ENCODE results near the gene NOL9. TPM values are rescaled to one million over a fixed set of nuclear protein-coding genes. Genes with fewer than 3 reads are reported as not detected.

NOL9 gene
- total and polyA plus RNA-seq, 4 donors = 3.4 to 29.4 (median 16.7) TPM

DNA sequence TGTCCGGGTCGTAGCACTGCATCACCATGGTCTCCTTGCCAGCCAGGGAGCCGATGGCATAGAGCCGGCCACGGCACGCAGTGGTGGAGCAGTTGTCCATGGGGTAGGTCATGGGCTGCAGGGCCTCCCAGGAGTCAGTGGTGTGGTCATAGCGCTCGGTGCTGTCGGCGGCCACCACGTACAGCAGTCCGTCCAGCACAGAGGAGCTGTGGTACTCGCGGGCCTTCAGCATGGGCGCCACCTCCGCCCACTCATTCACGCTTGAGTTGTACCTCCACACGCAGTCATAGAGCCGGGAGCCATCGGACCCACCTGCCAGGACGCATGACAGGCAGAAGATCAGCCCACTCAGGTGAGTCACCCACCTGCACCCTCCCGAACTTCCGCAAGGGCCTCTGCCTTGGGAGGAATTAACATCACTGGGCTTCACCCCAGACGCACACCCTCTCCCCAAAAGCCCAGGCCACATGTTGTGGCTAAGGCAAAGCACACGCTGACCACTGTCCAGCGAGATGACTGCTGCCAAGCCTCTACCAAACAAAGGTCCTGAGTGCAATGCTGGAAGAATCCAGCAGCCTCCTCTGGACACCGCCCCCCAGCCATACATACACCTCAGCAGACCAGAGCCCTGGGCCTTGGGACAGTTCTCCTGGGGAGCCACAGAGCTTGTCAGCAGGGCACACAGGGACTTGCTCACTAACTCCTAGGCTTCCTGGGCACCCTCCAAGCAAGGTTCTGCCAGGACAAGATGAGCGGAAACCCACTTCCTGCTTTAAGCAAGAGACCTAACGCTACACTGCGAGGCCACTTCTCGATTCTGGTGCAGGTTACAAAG is 45.0 kb upstream of the NOL9 start:
- Histone ChIP-seq H3K4me1 (ENCODE audit: control insufficient read depth in 5 of 5, insufficient read depth in 5 of 5, low read length in 5 of 5) (peaks cover 0 to 20% (median 13%) of the 10 kb centered on the region in 5 donors), H3K27me3 (ENCODE audit: control insufficient read depth in 3 of 3, insufficient read depth in 3 of 3, low read length in 2 of 3) (no peaks in the 10 kb centered on the region), H3K4me3 (no peak overlapping the region), H3K36me3 (ENCODE audit: control insufficient read depth in 4 of 4, insufficient read depth in 4 of 4, low read length in 4 of 4) (peaks cover 0 to 36% (median 18%) of the 10 kb centered on the region in 4 donors), H3K9ac (ENCODE audit: insufficient read depth in 1 of 2, low read length in 2 of 2) (no peak overlapping the region), H3K9me3 (ENCODE audit: control insufficient read depth in 4 of 4, insufficient read depth in 3 of 4, low read length in 3 of 4) (no peaks in the 10 kb centered on the region), H3K27ac (ENCODE audit: low read depth in 1 of 2, low read length in 1 of 2) (peak overlapping the region in 1 of 2 donors; percentile 73)
- ATAC-seq (ENCODE audit: insufficient read depth, low FRiP score) (no peak), DNase-seq (no peak)
- TF ChIP-seq, protein P1, sequence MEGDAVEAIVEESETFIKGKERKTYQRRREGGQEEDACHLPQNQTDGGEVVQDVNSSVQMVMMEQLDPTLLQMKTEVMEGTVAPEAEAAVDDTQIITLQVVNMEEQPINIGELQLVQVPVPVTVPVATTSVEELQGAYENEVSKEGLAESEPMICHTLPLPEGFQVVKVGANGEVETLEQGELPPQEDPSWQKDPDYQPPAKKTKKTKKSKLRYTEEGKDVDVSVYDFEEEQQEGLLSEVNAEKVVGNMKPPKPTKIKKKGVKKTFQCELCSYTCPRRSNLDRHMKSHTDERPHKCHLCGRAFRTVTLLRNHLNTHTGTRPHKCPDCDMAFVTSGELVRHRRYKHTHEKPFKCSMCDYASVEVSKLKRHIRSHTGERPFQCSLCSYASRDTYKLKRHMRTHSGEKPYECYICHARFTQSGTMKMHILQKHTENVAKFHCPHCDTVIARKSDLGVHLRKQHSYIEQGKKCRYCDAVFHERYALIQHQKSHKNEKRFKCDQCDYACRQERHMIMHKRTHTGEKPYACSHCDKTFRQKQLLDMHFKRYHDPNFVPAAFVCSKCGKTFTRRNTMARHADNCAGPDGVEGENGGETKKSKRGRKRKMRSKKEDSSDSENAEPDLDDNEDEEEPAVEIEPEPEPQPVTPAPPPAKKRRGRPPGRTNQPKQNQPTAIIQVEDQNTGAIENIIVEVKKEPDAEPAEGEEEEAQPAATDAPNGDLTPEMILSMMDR (IDR thresholded peaks at IDR 0.05; ENCODE audit: control extremely low read depth, extremely low read depth) = no peak
- WGBS, 2 donors = 69 to 76% methylated on average over 31 of the region's 31 CpGs

DNA sequence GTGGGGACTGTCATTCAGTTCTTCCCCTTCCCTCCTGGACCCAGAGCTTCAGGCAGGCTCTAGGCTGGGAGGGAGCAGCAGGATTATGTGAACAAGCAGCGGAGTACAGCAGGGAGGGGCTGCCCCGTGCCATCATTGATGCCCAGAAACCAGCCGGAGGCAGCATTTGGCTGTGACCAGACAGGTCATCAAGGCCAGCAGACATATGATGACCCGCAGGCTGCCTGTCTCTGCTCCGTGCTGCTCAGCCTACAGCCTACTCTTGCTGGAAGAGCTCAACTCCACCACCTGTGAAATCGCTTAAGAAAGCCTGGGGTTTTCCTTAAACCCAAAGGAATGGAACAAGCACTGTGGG is 43.4 kb upstream of the NOL9 start:
- Histone ChIP-seq H3K27me3 (ENCODE audit: control insufficient read depth in 3 of 3, insufficient read depth in 3 of 3, low read length in 2 of 3) (no peaks in the 10 kb centered on the region), H3K36me3 (ENCODE audit: control insufficient read depth in 4 of 4, insufficient read depth in 4 of 4, low read length in 4 of 4) (peaks cover 0 to 51% (median 27%) of the 10 kb centered on the region in 4 donors), H3K27ac (ENCODE audit: low read depth in 1 of 2, low read length in 1 of 2) (peak overlapping the region in 1 of 2 donors; percentile 30), H3K4me1 (ENCODE audit: control insufficient read depth in 5 of 5, insufficient read depth in 5 of 5, low read length in 5 of 5) (peaks cover 0 to 9% (median 7%) of the 10 kb centered on the region in 5 donors), H3K4me3 (no peak overlapping the region), H3K9ac (ENCODE audit: insufficient read depth in 1 of 2, low read length in 2 of 2) (no peak overlapping the region), H3K9me3 (ENCODE audit: control insufficient read depth in 4 of 4, insufficient read depth in 3 of 4, low read length in 3 of 4) (no peaks in the 10 kb centered on the region)
- TF ChIP-seq, protein P1 (IDR thresholded peaks at IDR 0.05; ENCODE audit: control extremely low read depth, extremely low read depth) = no peak
- 93 to 97% methylated on average over 6 of the region's 6 CpGs for WGBS, 2 donors
- DNase-seq = no peak
- ATAC-seq (ENCODE audit: insufficient read depth, low FRiP score) = no peak

DNA sequence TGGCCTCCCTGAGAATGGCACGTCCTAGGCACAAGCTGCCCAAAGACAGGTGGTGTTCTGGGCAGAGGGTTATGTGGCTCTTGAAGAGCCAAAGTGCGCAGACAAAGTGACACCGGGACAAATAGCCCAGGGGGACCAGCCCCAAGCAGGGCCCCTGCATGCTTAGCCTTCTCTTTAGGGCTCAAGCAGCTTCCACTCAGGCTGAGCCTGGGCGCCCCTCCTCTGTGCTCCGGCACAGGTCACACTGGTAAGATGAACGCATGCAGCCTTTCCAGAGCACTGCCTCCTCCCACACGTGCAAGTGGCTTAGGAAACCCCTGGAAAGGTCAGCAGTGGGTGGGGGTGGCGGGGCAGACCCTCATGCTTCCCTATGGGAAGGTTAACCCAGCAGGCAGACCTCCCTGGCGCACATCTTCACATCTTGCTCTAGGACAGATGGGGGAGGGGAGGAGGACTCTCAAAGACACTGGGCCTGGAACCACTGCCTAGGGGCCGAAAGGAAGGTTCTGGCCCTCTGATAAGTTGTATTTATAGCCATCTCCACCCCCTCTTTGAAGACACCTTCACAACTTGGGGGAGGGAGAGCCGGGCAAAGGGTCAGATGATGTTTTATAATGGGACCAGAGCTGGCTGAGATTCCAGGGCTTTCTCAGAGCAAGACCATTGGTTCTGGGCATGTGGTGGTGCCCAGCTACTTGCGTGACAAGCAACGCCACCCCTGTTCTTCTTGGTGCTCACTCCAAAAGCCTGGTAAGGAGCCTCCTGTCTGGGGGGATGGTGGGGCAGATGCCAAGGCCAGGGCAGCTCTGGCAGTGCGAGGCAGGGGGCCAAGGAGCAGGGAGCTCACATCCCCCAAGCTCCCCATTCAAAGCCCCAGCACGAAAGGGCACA is 42.8 kb upstream of the NOL9 start:
- no peak for DNase-seq
- Histone ChIP-seq H3K9ac (ENCODE audit: insufficient read depth in 1 of 2, low read length in 2 of 2) (no peak overlapping the region), H3K27me3 (ENCODE audit: control insufficient read depth in 3 of 3, insufficient read depth in 3 of 3, low read length in 2 of 3) (no peaks in the 10 kb centered on the region), H3K27ac (ENCODE audit: low read depth in 1 of 2, low read length in 1 of 2) (peak overlapping the region in 1 of 2 donors; percentile 30), H3K9me3 (ENCODE audit: control insufficient read depth in 4 of 4, insufficient read depth in 3 of 4, low read length in 3 of 4) (no peaks in the 10 kb centered on the region), H3K4me3 (no peak overlapping the region), H3K4me1 (ENCODE audit: control insufficient read depth in 5 of 5, insufficient read depth in 5 of 5, low read length in 5 of 5) (peaks cover 0 to 9% (median 7%) of the 10 kb centered on the region in 5 donors), H3K36me3 (ENCODE audit: control insufficient read depth in 4 of 4, insufficient read depth in 4 of 4, low read length in 4 of 4) (peaks cover 0 to 55% (median 27%) of the 10 kb centered on the region in 4 donors)
- no peak for ATAC-seq (ENCODE audit: insufficient read depth, low FRiP score)
- WGBS, 2 donors = 90 to 93% methylated on average over 15 of the region's 15 CpGs
- TF ChIP-seq, protein P1 (IDR thresholded peaks at IDR 0.05; ENCODE audit: control extremely low read depth, extremely low read depth) = no peak

All from lung (tissue), 12 donors.